ENCODE data around the gene EBF4.
"Not testable (repeated sequence)": the region's sequence is repeated elsewhere in the genome, so short reads cannot be mapped to it uniquely, and the experiment has no call there.

DNA sequence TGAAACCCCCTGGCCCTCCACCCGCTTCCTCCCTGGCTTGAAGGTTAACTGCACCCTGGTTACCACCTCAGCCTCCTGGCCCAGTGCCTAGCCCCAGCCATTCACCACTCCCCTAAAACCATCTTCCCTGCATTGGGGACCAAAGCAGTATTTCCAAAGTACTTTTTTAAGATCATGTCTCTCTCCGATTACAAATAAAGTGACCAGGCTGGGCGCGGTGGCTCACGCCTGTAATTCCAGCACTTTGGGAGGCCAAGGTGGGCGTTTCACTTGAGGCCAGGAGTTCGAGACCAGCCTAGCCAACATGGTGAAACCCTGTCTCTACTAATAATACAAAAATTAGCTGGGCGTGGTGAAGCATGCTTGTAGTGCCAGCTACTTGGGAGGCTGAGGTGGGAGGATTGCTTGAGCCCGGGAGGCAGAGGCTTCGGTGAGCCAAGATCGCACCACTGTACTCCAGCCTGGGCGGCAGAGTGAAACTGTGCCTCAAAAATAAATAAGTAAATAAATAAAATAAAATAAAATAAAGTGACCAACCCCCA lies 3.5 kb downstream of the EBF4 start:
- not testable (repeated sequence) for TF ChIP-seq RBBP5 (conservative IDR thresholded peaks at IDR 0.05); ZZZ3 (IDR thresholded peaks at IDR 0.05; ENCODE audit: control insufficient read depth, insufficient read length, low read depth); PAX5 (IDR thresholded peaks at IDR 0.05; ENCODE audit: borderline replicate concordance, low read depth, low read length); POLR2AphosphoS5 (IDR thresholded peaks at IDR 0.05; ENCODE audit: low read length); JUND (IDR thresholded peaks at IDR 0.05; ENCODE audit: low read depth, low read length)
- TF ChIP-seq, protein P1, sequence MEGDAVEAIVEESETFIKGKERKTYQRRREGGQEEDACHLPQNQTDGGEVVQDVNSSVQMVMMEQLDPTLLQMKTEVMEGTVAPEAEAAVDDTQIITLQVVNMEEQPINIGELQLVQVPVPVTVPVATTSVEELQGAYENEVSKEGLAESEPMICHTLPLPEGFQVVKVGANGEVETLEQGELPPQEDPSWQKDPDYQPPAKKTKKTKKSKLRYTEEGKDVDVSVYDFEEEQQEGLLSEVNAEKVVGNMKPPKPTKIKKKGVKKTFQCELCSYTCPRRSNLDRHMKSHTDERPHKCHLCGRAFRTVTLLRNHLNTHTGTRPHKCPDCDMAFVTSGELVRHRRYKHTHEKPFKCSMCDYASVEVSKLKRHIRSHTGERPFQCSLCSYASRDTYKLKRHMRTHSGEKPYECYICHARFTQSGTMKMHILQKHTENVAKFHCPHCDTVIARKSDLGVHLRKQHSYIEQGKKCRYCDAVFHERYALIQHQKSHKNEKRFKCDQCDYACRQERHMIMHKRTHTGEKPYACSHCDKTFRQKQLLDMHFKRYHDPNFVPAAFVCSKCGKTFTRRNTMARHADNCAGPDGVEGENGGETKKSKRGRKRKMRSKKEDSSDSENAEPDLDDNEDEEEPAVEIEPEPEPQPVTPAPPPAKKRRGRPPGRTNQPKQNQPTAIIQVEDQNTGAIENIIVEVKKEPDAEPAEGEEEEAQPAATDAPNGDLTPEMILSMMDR (IDR thresholded peaks at IDR 0.05 in 2 of 3, conservative IDR thresholded peaks at IDR 0.05 in 1 of 3; ENCODE audit: control insufficient read depth in 2 of 3, extremely low read depth in 1 of 3, insufficient read depth in 1 of 3, low read depth in 3 of 3, low read length in 3 of 3), result not testable (repeated sequence)
- TF ChIP-seq, protein P2, sequence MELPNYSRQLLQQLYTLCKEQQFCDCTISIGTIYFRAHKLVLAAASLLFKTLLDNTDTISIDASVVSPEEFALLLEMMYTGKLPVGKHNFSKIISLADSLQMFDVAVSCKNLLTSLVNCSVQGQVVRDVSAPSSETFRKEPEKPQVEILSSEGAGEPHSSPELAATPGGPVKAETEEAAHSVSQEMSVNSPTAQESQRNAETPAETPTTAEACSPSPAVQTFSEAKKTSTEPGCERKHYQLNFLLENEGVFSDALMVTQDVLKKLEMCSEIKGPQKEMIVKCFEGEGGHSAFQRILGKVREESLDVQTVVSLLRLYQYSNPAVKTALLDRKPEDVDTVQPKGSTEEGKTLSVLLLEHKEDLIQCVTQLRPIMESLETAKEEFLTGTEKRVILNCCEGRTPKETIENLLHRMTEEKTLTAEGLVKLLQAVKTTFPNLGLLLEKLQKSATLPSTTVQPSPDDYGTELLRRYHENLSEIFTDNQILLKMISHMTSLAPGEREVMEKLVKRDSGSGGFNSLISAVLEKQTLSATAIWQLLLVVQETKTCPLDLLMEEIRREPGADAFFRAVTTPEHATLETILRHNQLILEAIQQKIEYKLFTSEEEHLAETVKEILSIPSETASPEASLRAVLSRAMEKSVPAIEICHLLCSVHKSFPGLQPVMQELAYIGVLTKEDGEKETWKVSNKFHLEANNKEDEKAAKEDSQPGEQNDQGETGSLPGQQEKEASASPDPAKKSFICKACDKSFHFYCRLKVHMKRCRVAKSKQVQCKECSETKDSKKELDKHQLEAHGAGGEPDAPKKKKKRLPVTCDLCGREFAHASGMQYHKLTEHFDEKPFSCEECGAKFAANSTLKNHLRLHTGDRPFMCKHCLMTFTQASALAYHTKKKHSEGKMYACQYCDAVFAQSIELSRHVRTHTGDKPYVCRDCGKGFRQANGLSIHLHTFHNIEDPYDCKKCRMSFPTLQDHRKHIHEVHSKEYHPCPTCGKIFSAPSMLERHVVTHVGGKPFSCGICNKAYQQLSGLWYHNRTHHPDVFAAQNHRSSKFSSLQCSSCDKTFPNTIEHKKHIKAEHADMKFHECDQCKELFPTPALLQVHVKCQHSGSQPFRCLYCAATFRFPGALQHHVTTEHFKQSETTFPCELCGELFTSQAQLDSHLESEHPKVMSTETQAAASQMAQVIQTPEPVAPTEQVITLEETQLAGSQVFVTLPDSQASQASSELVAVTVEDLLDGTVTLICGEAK (IDR thresholded peaks at IDR 0.05; ENCODE audit: borderline replicate concordance), result not testable (repeated sequence)

All from GM12878 (cell line).